Measurements from ENCODE around the gene TMEM255B. TPM values are rescaled to one million over a fixed set of nuclear protein-coding genes. Genes with fewer than 3 reads are reported as not detected.

TMEM255B gene
- total and polyA plus RNA-seq, 9 of the 15 experiments (the other 6 are each of a cell fraction or from before 2014, with no cell fraction given), result 0.01 to 0.75 (median 0.23) TPM

- WGBS (ENCODE audit: insufficient coverage, low coverage, missing lambda C conversion rate), result 7% methylated on average over 16 of the region's 30 CpGs
- no peak for TF ChIP-seq TAF1 (IDR thresholded peaks at IDR 0.05; ENCODE audit: control insufficient read depth, extremely low read depth, insufficient read depth, low read length, severe bottlenecking)
- H4K20me1 ChIP-seq (replicated peaks; ENCODE audit: control insufficient read depth, insufficient read depth, low read length), result 0 out of 2 replicates have a peak, but pooled peaks cover 5% of the 10 kb centered on the region
- no peaks in the 10 kb centered on the region for H3K9me3 ChIP-seq (replicated peaks; ENCODE audit: control insufficient read depth, insufficient read depth, low read depth, low read length)
- H3K4me3 ChIP-seq, result no peak overlapping the region
- intact Hi-C loops (cut with micrococcal nuclease), result no loop called here
- DNase-seq (ENCODE audit: extremely low read depth in 1 of 4, low spot score in 3 of 4) (no peak), ATAC-seq (no peak), FAIRE-seq (no peak)
- POLR2A ChIA-PET, result no interaction called here
- peaks cover 4 to 11% of the 10 kb centered on the region in 2 experiments; a peak in 4 of 5 replicates for H3K4me1 ChIP-seq (replicated peaks in 1 of 2; ENCODE audit: control insufficient read depth in 2 of 2, insufficient read depth in 2 of 2, low read length in 2 of 2)
- H2AFZ ChIP-seq (ENCODE audit: low read depth, low read length), result no peak overlapping the region
- H3K36me3 ChIP-seq (ENCODE audit: control insufficient read depth, insufficient read depth, low read length), result no peaks in the 10 kb centered on the region
- H3K9ac ChIP-seq (ENCODE audit: insufficient read depth in 1 of 2, low read depth in 2 of 2, low read length in 2 of 2), result no peak overlapping the region
- H3K4me2 ChIP-seq (ENCODE audit: insufficient read depth, low read length), result no peak overlapping the region
- H3K79me2 ChIP-seq (ENCODE audit: control insufficient read depth, insufficient read depth, low read length), result no peaks in the 10 kb centered on the region
- CTCF ChIA-PET (ENCODE audit: low intra/inter-chr PET ratio), result no interaction called here
- peaks cover 26 to 75% of the 10 kb centered on the region in 2 experiments for H3K27me3 ChIP-seq (ENCODE audit: control insufficient read depth in 2 of 2, insufficient read depth in 2 of 2, low read length in 2 of 2)
- H3K9me1 ChIP-seq (ENCODE audit: control insufficient read depth, insufficient read depth, low read length), result no peaks in the 10 kb centered on the region
- no peak overlapping the region for H3K27ac ChIP-seq (ENCODE audit: extremely low read depth, low read depth, low read length)
- in situ Hi-C loops (cut with MboI), result no loop called here
- BruUV-seq (replicated peaks), result no TSS peak
Measured at GRCh38 chr13:113766035-113766800, 7.2 kb downstream of the TMEM255B start.

- CTCF ChIA-PET (ENCODE audit: low intra/inter-chr PET ratio), result no interaction called here
- no peak overlapping the region for H3K4me3 ChIP-seq
- H2AFZ ChIP-seq (ENCODE audit: low read depth, low read length), result no peak overlapping the region
- no peak overlapping the region for H3K27ac ChIP-seq (ENCODE audit: extremely low read depth, low read depth, low read length)
- no peak for DNase-seq (ENCODE audit: extremely low read depth in 1 of 4, low spot score in 3 of 4)
- POLR2A ChIA-PET, result no interaction called here
- H3K9me3 ChIP-seq (replicated peaks; ENCODE audit: control insufficient read depth, insufficient read depth, low read depth, low read length), result no peaks in the 10 kb centered on the region
- H3K79me2 ChIP-seq (ENCODE audit: control insufficient read depth, insufficient read depth, low read length), result no peaks in the 10 kb centered on the region
- peaks cover 4 to 11% of the 10 kb centered on the region in 2 experiments; a peak in 4 of 5 replicates for H3K4me1 ChIP-seq (replicated peaks in 1 of 2; ENCODE audit: control insufficient read depth in 2 of 2, insufficient read depth in 2 of 2, low read length in 2 of 2)
- no peak overlapping the region for H3K9ac ChIP-seq (ENCODE audit: insufficient read depth in 1 of 2, low read depth in 2 of 2, low read length in 2 of 2)
- no peaks in the 10 kb centered on the region for H3K9me1 ChIP-seq (ENCODE audit: control insufficient read depth, insufficient read depth, low read length)
- in situ Hi-C loops (cut with MboI), result no loop called here
- intact Hi-C loops (cut with micrococcal nuclease), result no loop called here
- no peak for FAIRE-seq
- H3K36me3 ChIP-seq (ENCODE audit: control insufficient read depth, insufficient read depth, low read length), result no peaks in the 10 kb centered on the region
- H3K27me3 ChIP-seq (ENCODE audit: control insufficient read depth in 2 of 2, insufficient read depth in 2 of 2, low read length in 2 of 2), result peaks cover 21 to 67% of the 10 kb centered on the region in 2 experiments
- 3% methylated on average over 2 of the region's 2 CpGs for WGBS (ENCODE audit: insufficient coverage, low coverage, missing lambda C conversion rate)
- BruUV-seq (replicated peaks), result no TSS peak
- no peak overlapping the region for H3K4me2 ChIP-seq (ENCODE audit: insufficient read depth, low read length)
- 0 out of 2 replicates have a peak, but pooled peaks cover 5% of the 10 kb centered on the region for H4K20me1 ChIP-seq (replicated peaks; ENCODE audit: control insufficient read depth, insufficient read depth, low read length)
- no peak for ATAC-seq
- no peak for TF ChIP-seq TCFL5 (CRISPR knock-in tag; conservative IDR thresholded peaks at IDR 0.05)
- no peak for TF ChIP-seq ZNF354B (CRISPR knock-in tag; IDR thresholded peaks at IDR 0.05)
- no peak for TF ChIP-seq ZNF23 (CRISPR knock-in tag; IDR thresholded peaks at IDR 0.05)
- no peak for TF ChIP-seq OTX1 (CRISPR knock-in tag; IDR thresholded peaks at IDR 0.05)
- TF ChIP-seq HMG20A (CRISPR knock-in tag; conservative IDR thresholded peaks at IDR 0.05), result no peak
- TF ChIP-seq GATAD2B (IDR thresholded peaks at IDR 0.05; ENCODE audit: borderline replicate concordance), result no peak
- TF ChIP-seq ATF2 (CRISPR knock-in tag; IDR thresholded peaks at IDR 0.05), result no peak
- TF ChIP-seq NR2C2 (CRISPR knock-in tag; IDR thresholded peaks at IDR 0.05), result no peak
- TF ChIP-seq NR2C2 (tag; IDR thresholded peaks at IDR 0.05), result no peak
- TF ChIP-seq NBN (IDR thresholded peaks at IDR 0.05; ENCODE audit: low read depth), result no peak
Measured at GRCh38 chr13:113767366-113767765, 8.3 kb downstream of the TMEM255B start.
